SK-N-SH (cell line): ENCODE measurements around the gene RALGDS. TPM values are rescaled to one million over a fixed set of nuclear protein-coding genes. Genes with fewer than 3 reads are reported as not detected.

Experiments
- CTCF ChIA-PET: fragments of 300-600, 350-600 bp; formaldehyde crosslinking; extraction: SDS; loops from one replicate; lab custom pipeline; 2021; lab: Yijun Ruan, JAX
- POLR2A ChIA-PET: fragments of 350-600 bp; sonication (Branson Sonifier 250); formaldehyde crosslinking; extraction: SDS; loops from one replicate; lab custom pipeline; 2020; ENCODE audit warnings: antibody characterized with exemption, inconsistent platforms; lab: Yijun Ruan, JAX
- DNase-seq: peaks from one replicate; pipeline ENCODE4 v3.0.0; 2012
- H2AFZ ChIP-seq: fragments of 200-600 bp; sonication (generic); 2 replicates; pipeline ENCODE4 v1.8.1; 2016; ENCODE audit warnings: antibody characterized with exemption, mild to moderate bottlenecking, low read depth
- H3F3A ChIP-seq: fragments of 200-600 bp; sonication (generic); replicated peaks from 2 replicates; pipeline ENCODE3; 2016; ENCODE audit warnings: antibody characterized with exemption, mild to moderate bottlenecking; ENCODE audit not compliant: insufficient read depth
- H3K27ac ChIP-seq, 2 experiments: fragments of 200-500 bp in 1 of 2; fragments of 200-600 bp in 1 of 2; sonication (Bioruptor generic) in 1 of 2; sonication (generic), shearing (Covaris generic) in 1 of 2; 2 replicates each; pipeline versions ENCODE4 v1.5.1 to v1.6.1; 2014 to 2016; ENCODE audit warnings: low read depth in 2 of 2, inconsistent platforms in 1 of 2, low read length in 1 of 2, mild to moderate bottlenecking in 1 of 2, mixed read lengths in 1 of 2
- H3K27me3 ChIP-seq: fragments of 200-600 bp; sonication (generic), shearing (Covaris generic); 2 replicates; pipeline ENCODE4 v1.6.1; 2016; ENCODE audit warnings: mixed run types; ENCODE audit not compliant: insufficient read depth
- H3K36me3 ChIP-seq, 2 experiments: fragments of 200-500 bp in 1 of 2; fragments of 200-600 bp in 1 of 2; sonication (Bioruptor generic) in 1 of 2; sonication (generic) in 1 of 2; replicated peaks in 1 of 2; 2 replicates each; pipeline versions ENCODE3 to v1.5.1; 2014 to 2016; ENCODE audit warnings: low read length in 1 of 2, mild to moderate bottlenecking in 1 of 2; ENCODE audit not compliant: insufficient read depth in 2 of 2, control insufficient read depth in 1 of 2
- H3K4me1 ChIP-seq, 2 experiments: fragments of 200-500 bp in 1 of 2; fragments of 200-600 bp in 1 of 2; sonication (Bioruptor generic) in 1 of 2; sonication (generic), shearing (Covaris generic) in 1 of 2; 2 replicates each; pipeline versions ENCODE4 v1.5.1 to v1.6.1; 2014 to 2016; ENCODE audit warnings: low read depth in 1 of 2, low read length in 1 of 2, mixed run types in 1 of 2; ENCODE audit not compliant: insufficient read depth in 2 of 2, control insufficient read depth in 1 of 2
- H3K4me2 ChIP-seq: fragments of 200-600 bp; sonication (generic), shearing (Covaris generic); 2 replicates; pipeline ENCODE4 v1.6.1; 2017; ENCODE audit warnings: mixed run types
- H3K4me3 ChIP-seq, 2 experiments: fragments of 200-500 bp in 1 of 2; fragments of 200-600 bp in 1 of 2; sonication (Bioruptor generic) in 1 of 2; sonication (generic), shearing (Covaris generic) in 1 of 2; 2 replicates each; pipeline versions ENCODE4 v1.5.1 to v1.8.1; 2014 to 2016; ENCODE audit warnings: low read depth in 2 of 2, inconsistent platforms in 1 of 2, low read length in 1 of 2, mild to moderate bottlenecking in 1 of 2, mixed read lengths in 1 of 2, moderate library complexity in 1 of 2
- H3K79me2 ChIP-seq: fragments of 200-600 bp; sonication (generic); 2 replicates; pipeline ENCODE4 v1.8.1; 2017; ENCODE audit warnings: mild to moderate bottlenecking; ENCODE audit not compliant: insufficient read depth
- H3K9ac ChIP-seq: fragments of 200-600 bp; sonication (generic); 2 replicates; pipeline ENCODE4 v1.6.1; 2017; ENCODE audit warnings: mixed run types
- H3K9me2 ChIP-seq: fragments of 200-600 bp; sonication (generic); 2 replicates; pipeline ENCODE4 v1.6.1; 2017; ENCODE audit warnings: mixed run types
- H3K9me3 ChIP-seq: fragments of 200-600 bp; sonication (generic); 2 replicates; pipeline ENCODE4 v1.6.1; 2017; ENCODE audit warnings: mixed run types, mild to moderate bottlenecking, moderate library complexity
- H4K20me1 ChIP-seq: fragments of 200-600 bp; sonication (generic); 2 replicates; pipeline ENCODE4 v1.6.1; 2017; ENCODE audit warnings: mild to moderate bottlenecking, mixed run types; ENCODE audit not compliant: insufficient read depth
- ELF1 ChIP-seq: IDR thresholded peaks from 2 replicates; pipeline ENCODE4 v1.4.0; 2012
- EP300 ChIP-seq, 2 experiments: IDR thresholded peaks; 2 replicates each; pipeline versions ENCODE4 v1.4.0 to v1.6.1; 2012; ENCODE audit warnings: borderline replicate concordance in 1 of 2, low read depth in 1 of 2, low read length in 1 of 2
- EZH2phosphoT487 ChIP-seq: fragments of 200-600 bp; sonication (generic); IDR thresholded peaks from 2 replicates; pipeline ENCODE4 v1.6.1; 2017; ENCODE audit warnings: low read depth, mixed run types, mild to moderate bottlenecking, antibody characterized with exemption, moderate library complexity, borderline replicate concordance
- FOXJ3 ChIP-seq: sonication (generic); formaldehyde crosslinking; IDR thresholded peaks from 2 replicates; pipeline ENCODE4 v1.5.1; 2020; ENCODE audit warnings: mild to moderate bottlenecking, missing genetic modification reagents
- GABPA ChIP-seq: IDR thresholded peaks from 2 replicates; pipeline ENCODE4 v1.4.0; 2012; ENCODE audit warnings: low read depth, mild to moderate bottlenecking
- NFIC ChIP-seq: IDR thresholded peaks from 2 replicates; pipeline ENCODE4 v1.4.0; 2012; ENCODE audit warnings: borderline replicate concordance
- PBX3 ChIP-seq: IDR thresholded peaks from 2 replicates; pipeline ENCODE4; 2012
- RAD21 ChIP-seq: IDR thresholded peaks from 2 replicates; pipeline ENCODE4 v1.6.1; 2012; ENCODE audit warnings: mild to moderate bottlenecking, low read length
- REST ChIP-seq: IDR thresholded peaks from 2 replicates; pipeline ENCODE4 v1.6.1; 2012; ENCODE audit warnings: mild to moderate bottlenecking, low read depth, low read length, moderate library complexity
- RFX5 ChIP-seq: IDR thresholded peaks from 2 replicates; pipeline ENCODE4 v1.6.1; 2012; ENCODE audit warnings: mild to moderate bottlenecking, improper control_type of control experiment, low read length
- RXRA ChIP-seq: IDR thresholded peaks from 2 replicates; pipeline ENCODE4 v1.4.0; 2012; ENCODE audit warnings: low read depth, mild to moderate bottlenecking, borderline replicate concordance
- SIN3A ChIP-seq: IDR thresholded peaks from 2 replicates; pipeline ENCODE4 v1.6.1; 2012; ENCODE audit warnings: low read depth, mild to moderate bottlenecking, low read length, moderate library complexity, borderline replicate concordance
- TEAD4 ChIP-seq: IDR thresholded peaks from 2 replicates; pipeline ENCODE4 v1.4.0; 2012; ENCODE audit warnings: mild to moderate bottlenecking, borderline replicate concordance; ENCODE audit not compliant: insufficient read depth
- YY1 ChIP-seq: IDR thresholded peaks from 2 replicates; pipeline ENCODE4 v1.4.0; 2012; ENCODE audit warnings: low read depth, mild to moderate bottlenecking
- WGBS: methylation state at CpG from one replicate; pipeline ENCODE4 v1.1.6; 2017; ENCODE audit warnings: low lambda C conversion rate; 5-methylcytosine and 5-hydroxymethylcytosine counted together
- polyA plus RNA-seq, 3 experiments: library from polyadenylated mRNA; depleted of rRNA; stranded (reverse); fragments of >200 nt; gene quantifications; 2 replicates each; pipeline ENCODE4 v1.2.3, GENCODE V29; 2012

The RALGDS gene
- polyA plus RNA-seq, 1 of the 3 experiments (the other 2 are of a cell fraction) = 64.7 TPM

GRCh38 chr9:133051281-133051900, 69.6 kb downstream of the RALGDS start (continued):
- TF ChIP-seq TEAD4 = no peak
- TF ChIP-seq RAD21 = no peak
- no peak for TF ChIP-seq EZH2phosphoT487
- TF ChIP-seq NFIC = no peak

- TF ChIP-seq SIN3A (no peak), EP300 (IDR thresholded peaks at IDR 0.05; ENCODE audit: borderline replicate concordance in 1 of 2, low read depth in 1 of 2, low read length in 1 of 2) (no peak), RAD21 (no peak), RFX5 (no peak), TEAD4 (no peak), GABPA (no peak), NFIC (no peak)
- TF ChIP-seq, all 33 proteins: peak for 0
- H3K4me2 ChIP-seq = no peak overlapping the region
- no peak for DNase-seq
- no peak overlapping the region for H3K4me3 ChIP-seq
- H3K36me3 ChIP-seq = peaks cover under 1 to 50% of the 10 kb centered on the region in 2 experiments
- no peaks in the 10 kb centered on the region for H3F3A ChIP-seq
- ChIA-PET POLR2A (no interaction called here), CTCF (interaction anchor here (1.1 to 1.6 kb wide), 5 partner anchors 9 to 96 kb away, joined by 3 to 5 read pairs (median 3); partner anchors contain the start of gene GTF3C5)
- no peak overlapping the region for H3K27ac ChIP-seq
- H3K27me3 ChIP-seq = no peaks in the 10 kb centered on the region
- H4K20me1 ChIP-seq = no peaks in the 10 kb centered on the region
- no peak overlapping the region for H3K9ac ChIP-seq
- H3K4me1 ChIP-seq = peaks cover 0 to 18% of the 10 kb centered on the region in 2 experiments; a peak in 1 of 4 replicates
- H3K79me2 ChIP-seq = no peaks in the 10 kb centered on the region
- H3K9me3 ChIP-seq = no peaks in the 10 kb centered on the region
- H2AFZ ChIP-seq = no peak overlapping the region
- WGBS = 98% methylated on average over 7 of the region's 10 CpGs
- no peaks in the 10 kb centered on the region for H3K9me2 ChIP-seq
Observed at GRCh38 chr9:133050781-133051180, 70.3 kb downstream of the RALGDS start.

- Histone ChIP-seq H3K9me3 (no peaks in the 10 kb centered on the region), H3F3A (no peaks in the 10 kb centered on the region), H2AFZ (no peak overlapping the region), H3K27me3 (no peaks in the 10 kb centered on the region), H4K20me1 (no peaks in the 10 kb centered on the region), H3K9ac (no peak overlapping the region), H3K27ac (no peak overlapping the region), H3K36me3 (peaks cover 7 to 51% of the 10 kb centered on the region in 2 experiments), H3K79me2 (no peaks in the 10 kb centered on the region), H3K4me3 (no peak overlapping the region), H3K9me2 (no peaks in the 10 kb centered on the region), H3K4me2 (no peak overlapping the region), H3K4me1 (peaks cover 0 to 12% of the 10 kb centered on the region in 2 experiments; a peak in 1 of 4 replicates)
- no peak for TF ChIP-seq SIN3A
- TF ChIP-seq PBX3 = no peak
- no peak for TF ChIP-seq TEAD4
- TF ChIP-seq FOXJ3 (CRISPR knock-in tag) = no peak
- TF ChIP-seq YY1 = no peak
- TF ChIP-seq RXRA = no peak
- no peak for TF ChIP-seq REST
- no peak for TF ChIP-seq ELF1
- ChIA-PET POLR2A (no interaction called here), CTCF (interaction anchor here (1.2 to 2.2 kb wide), 3 partner anchors 11 to 97 kb away, joined by 3 to 12 read pairs (median 3); no protein-coding TSS in a partner anchor)
- no peak for DNase-seq
- 95% methylated on average over 6 of the region's 6 CpGs for WGBS
Observed at GRCh38 chr9:133050142-133050541, 70.9 kb downstream of the RALGDS start.
